HG03469 (cell line): ENCODE results near the gene VSIG10.
"Not testable (repeated sequence)": the region's sequence is repeated elsewhere in the genome, so short reads cannot be mapped to it uniquely, and the experiment has no call there.

Experiments used
- ATAC-seq: cut with Tn5 transposase; IDR thresholded peaks from one replicate; pipeline ENCODE4 v1.9.1; 2021; ENCODE audit warnings: mild to moderate bottlenecking, moderate library complexity, moderate number of reproducible peaks; ENCODE audit not compliant: unreplicated experiment

VSIG10 gene

GRCh38 chr12:118035190-118036041, 68.4 kb downstream of the VSIG10 start:
- ATAC-seq = peak; percentile 75

- no peak for ATAC-seq
These were observed 69.2 kb downstream of the VSIG10 start for GRCh38 chr12:118034429-118035189.

GRCh38 chr12:118033902-118034301, 69.9 kb downstream of the VSIG10 start:
- ATAC-seq = no peak

GRCh38 chr12:118033323-118033722, 70.5 kb downstream of the VSIG10 start:
- ATAC-seq = no peak

GRCh38 chr12:118032188-118032587, 71.6 kb downstream of the VSIG10 start:
- ATAC-seq = no peak

GRCh38 chr12:118029166-118029565, 74.6 kb downstream of the VSIG10 start:
- no peak for ATAC-seq

GRCh38 chr12:118025168-118025567, 78.6 kb downstream of the VSIG10 start:
- ATAC-seq = no peak

GRCh38 chr12:118023301-118023860, 80.4 kb downstream of the VSIG10 start:
- no peak for ATAC-seq

- no peak for ATAC-seq
These were observed 81.1 kb downstream of the VSIG10 start for GRCh38 chr12:118022728-118023109.

GRCh38 chr12:118022097-118022727, 81.6 kb downstream of the VSIG10 start:
- ATAC-seq = not testable (repeated sequence)

- ATAC-seq = no peak
These were observed 83.8 kb downstream of the VSIG10 start for GRCh38 chr12:118020036-118020435.

- no peak for ATAC-seq
These were observed 85.9 kb downstream of the VSIG10 start for GRCh38 chr12:118017926-118018325.

- ATAC-seq = peak; percentile 94
These were observed 87.2 kb downstream of the VSIG10 start, which contains the start of gene RFC5 for GRCh38 chr12:118016424-118017264. TSS of gene RFC5 (plus strand) at chr12:118016703. CDS start at chr12:118016828, 125 bp downstream.

GRCh38 chr12:118015944-118016343, 87.9 kb downstream of the VSIG10 start:
- no peak for ATAC-seq

- no peak for ATAC-seq
These were observed 88.5 kb downstream of the VSIG10 start for GRCh38 chr12:118015306-118015705.
